Vagina (tissue), 2 donors: Measurements from ENCODE around the gene ABCB1. TPM values are rescaled to one million over a fixed set of nuclear protein-coding genes. Genes with fewer than 3 reads are reported as not detected.

Source experiments
- DNase-seq, 2 donors: peaks; one replicate each; pipeline ENCODE4 v3.0.0-alpha.2; 2017; ENCODE audit errors: extremely low spot score in 2 of 2
- H3K27ac ChIP-seq: fragments of 200-600 bp; sonication (generic); one replicate; pipeline ENCODE4 v1.5.1; 2019
- H3K27me3 ChIP-seq: fragments of 200-600 bp; sonication (generic); one replicate; pipeline ENCODE4 v1.5.1; 2019
- H3K36me3 ChIP-seq, 2 donors: fragments of 200-600 bp; sonication (generic); one replicate each; pipeline ENCODE4 v1.5.1; 2017 to 2019
- H3K4me1 ChIP-seq: fragments of 200-600 bp; sonication (generic); one replicate; pipeline ENCODE4 v1.5.1; 2019
- H3K4me3 ChIP-seq, 2 donors: fragments of 200-600 bp; sonication (generic); 1 replicate in 1 of 2; 2 replicates in 1 of 2; pipeline ENCODE4 v1.5.1; 2016 to 2019
- H3K9me3 ChIP-seq: fragments of 200-600 bp; sonication (generic); one replicate; pipeline ENCODE4 v1.5.1; 2019
- POLR2A ChIP-seq, 2 donors: fragments of 450-650 bp; IDR thresholded peaks; one replicate each; pipeline ENCODE4 v1.6.1; 2017; ENCODE audit warnings: antibody characterized with exemption in 2 of 2, mild to moderate bottlenecking in 2 of 2, moderate library complexity in 2 of 2
- POLR2AphosphoS5 ChIP-seq, 2 donors: sonication (generic); formaldehyde crosslinking; IDR thresholded peaks; one replicate each; pipeline ENCODE4 v1.9.0; 2017; ENCODE audit warnings: antibody characterized with exemption in 2 of 2, mild to moderate bottlenecking in 2 of 2, low read depth in 1 of 2; ENCODE audit not compliant: insufficient read depth in 1 of 2
- intact Hi-C: fragments of 100-400 bp; cut with DNase I; formaldehyde crosslinking; loops from one replicate; pipeline ENCODE4 v1.15.1; 2023
- total RNA-seq: library from RNA; depleted of rRNA; stranded (reverse); fragments of >200 nt; gene quantifications from one replicate; pipeline ENCODE4 v1.2.3, GENCODE V29; 2016
- TF ChIP-seq, protein P1 (sequence below), 3 experiments: fragments of 450-650 bp in 2 of 3; fragments of 200-600 bp in 1 of 3; sonication (generic) in 1 of 3; IDR thresholded peaks; one replicate each; pipeline ENCODE4 v1.5.1; 2017 to 2019; ENCODE audit warnings: antibody characterized with exemption in 3 of 3, mild to moderate bottlenecking in 2 of 3, moderate library complexity in 2 of 3

ABCB1 gene
- total RNA-seq, 1 donor from 2014 or later: 2.9 TPM

DNA sequence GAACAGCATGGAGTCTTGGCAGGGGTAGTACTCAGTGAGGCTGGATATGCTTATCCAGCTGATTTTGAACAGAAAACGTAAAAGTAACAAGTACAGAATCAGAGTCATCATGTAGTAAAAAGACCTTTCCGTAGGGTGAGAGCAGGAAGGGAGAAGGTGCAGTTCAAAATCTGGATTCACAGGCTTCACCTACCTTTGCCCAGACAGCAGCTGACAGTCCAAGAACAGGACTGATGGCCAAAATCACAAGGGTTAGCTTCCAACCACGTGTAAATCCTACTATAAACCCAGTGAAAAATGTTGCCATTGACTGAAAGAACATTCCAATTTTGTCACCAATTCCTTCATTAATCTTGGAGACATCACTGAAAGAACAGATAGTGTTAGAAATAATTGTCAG lies 34.8 kb downstream of the ABCB1 start:
- no peaks in the 10 kb centered on the region for H3K4me1 ChIP-seq
- H3K27ac ChIP-seq: no peak overlapping the region
- no peak for DNase-seq
- no peaks in the 10 kb centered on the region for H3K27me3 ChIP-seq
- H3K9me3 ChIP-seq: no peaks in the 10 kb centered on the region
- intact Hi-C loops: no loop called here
- H3K4me3 ChIP-seq: no peak overlapping the region
- no peaks in the 10 kb centered on the region for H3K36me3 ChIP-seq
- TF ChIP-seq POLR2A (IDR thresholded peaks at IDR 0.05) (no peak), POLR2AphosphoS5 (IDR thresholded peaks at IDR 0.05; ENCODE audit: insufficient read depth in 1 of 2, low read depth in 1 of 2) (no peak)
- TF ChIP-seq, protein P1, sequence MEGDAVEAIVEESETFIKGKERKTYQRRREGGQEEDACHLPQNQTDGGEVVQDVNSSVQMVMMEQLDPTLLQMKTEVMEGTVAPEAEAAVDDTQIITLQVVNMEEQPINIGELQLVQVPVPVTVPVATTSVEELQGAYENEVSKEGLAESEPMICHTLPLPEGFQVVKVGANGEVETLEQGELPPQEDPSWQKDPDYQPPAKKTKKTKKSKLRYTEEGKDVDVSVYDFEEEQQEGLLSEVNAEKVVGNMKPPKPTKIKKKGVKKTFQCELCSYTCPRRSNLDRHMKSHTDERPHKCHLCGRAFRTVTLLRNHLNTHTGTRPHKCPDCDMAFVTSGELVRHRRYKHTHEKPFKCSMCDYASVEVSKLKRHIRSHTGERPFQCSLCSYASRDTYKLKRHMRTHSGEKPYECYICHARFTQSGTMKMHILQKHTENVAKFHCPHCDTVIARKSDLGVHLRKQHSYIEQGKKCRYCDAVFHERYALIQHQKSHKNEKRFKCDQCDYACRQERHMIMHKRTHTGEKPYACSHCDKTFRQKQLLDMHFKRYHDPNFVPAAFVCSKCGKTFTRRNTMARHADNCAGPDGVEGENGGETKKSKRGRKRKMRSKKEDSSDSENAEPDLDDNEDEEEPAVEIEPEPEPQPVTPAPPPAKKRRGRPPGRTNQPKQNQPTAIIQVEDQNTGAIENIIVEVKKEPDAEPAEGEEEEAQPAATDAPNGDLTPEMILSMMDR (IDR thresholded peaks at IDR 0.05): no peak

GRCh38 chr7:87564296-87564963 lies 36.3 kb downstream of the ABCB1 start:
- H3K27ac ChIP-seq: no peak overlapping the region
- TF ChIP-seq POLR2AphosphoS5 (IDR thresholded peaks at IDR 0.05; ENCODE audit: insufficient read depth in 1 of 2, low read depth in 1 of 2) (no peak), POLR2A (IDR thresholded peaks at IDR 0.05) (no peak)
- TF ChIP-seq, protein P1 (IDR thresholded peaks at IDR 0.05): no peak
- no peak overlapping the region for H3K4me3 ChIP-seq
- intact Hi-C loops: no loop called here
- H3K36me3 ChIP-seq: no peaks in the 10 kb centered on the region
- H3K9me3 ChIP-seq: no peaks in the 10 kb centered on the region
- H3K27me3 ChIP-seq: no peaks in the 10 kb centered on the region
- DNase-seq: no peak
- H3K4me1 ChIP-seq: no peaks in the 10 kb centered on the region

GRCh38 chr7:87561702-87562101 lies 39.0 kb downstream of the ABCB1 start:
- Histone ChIP-seq H3K36me3 (no peaks in the 10 kb centered on the region), H3K4me3 (no peak overlapping the region), H3K27me3 (no peaks in the 10 kb centered on the region), H3K27ac (no peak overlapping the region), H3K4me1 (no peaks in the 10 kb centered on the region), H3K9me3 (no peaks in the 10 kb centered on the region)
- intact Hi-C loops: no loop called here
- TF ChIP-seq, protein P1 (IDR thresholded peaks at IDR 0.05): no peak
- TF ChIP-seq POLR2AphosphoS5 (IDR thresholded peaks at IDR 0.05; ENCODE audit: insufficient read depth in 1 of 2, low read depth in 1 of 2) (no peak), POLR2A (IDR thresholded peaks at IDR 0.05) (no peak)
- no peak for DNase-seq

- H3K9me3 ChIP-seq: no peaks in the 10 kb centered on the region
- no peaks in the 10 kb centered on the region for H3K4me1 ChIP-seq
- no peak overlapping the region for H3K4me3 ChIP-seq
- no peaks in the 10 kb centered on the region for H3K36me3 ChIP-seq
- TF ChIP-seq POLR2AphosphoS5 (IDR thresholded peaks at IDR 0.05; ENCODE audit: insufficient read depth in 1 of 2, low read depth in 1 of 2) (no peak), POLR2A (IDR thresholded peaks at IDR 0.05) (no peak)
- TF ChIP-seq, protein P1 (IDR thresholded peaks at IDR 0.05): no peak
- H3K27ac ChIP-seq: no peak overlapping the region
- DNase-seq: no peak
- intact Hi-C loops: no loop called here
- H3K27me3 ChIP-seq: no peaks in the 10 kb centered on the region
Measured at GRCh38 chr7:87561102-87561501, 39.6 kb downstream of the ABCB1 start.

DNA sequence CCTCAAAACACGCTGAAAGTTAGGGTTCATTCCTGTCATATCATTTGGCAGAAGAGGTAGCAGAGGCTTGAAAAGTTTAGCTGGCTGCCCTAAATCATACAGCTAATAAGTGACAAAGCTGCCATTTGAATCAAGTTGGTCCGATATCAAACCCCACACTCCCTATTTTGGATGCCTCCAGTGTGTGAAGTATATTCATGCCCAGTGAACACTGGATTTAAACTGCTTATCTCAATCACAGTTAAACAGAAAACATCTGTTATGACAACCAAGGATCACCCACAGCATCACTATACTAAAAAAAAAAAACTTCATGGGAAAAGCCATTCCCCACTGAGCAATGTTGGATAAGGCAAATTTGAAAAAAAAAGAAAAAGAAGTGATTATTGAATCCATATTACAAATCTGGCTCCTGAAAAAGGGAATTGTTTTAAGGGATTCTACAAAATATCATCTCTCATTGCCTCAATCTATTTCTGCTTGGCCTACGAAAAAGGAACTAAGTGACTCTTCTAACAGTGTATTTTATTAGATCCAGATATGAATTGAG lies 48.3 kb downstream of the ABCB1 start:
- H3K27me3 ChIP-seq: no peaks in the 10 kb centered on the region
- H3K9me3 ChIP-seq: no peaks in the 10 kb centered on the region
- no peak overlapping the region for H3K4me3 ChIP-seq
- DNase-seq: no peak
- intact Hi-C loops: no loop called here
- TF ChIP-seq POLR2A (IDR thresholded peaks at IDR 0.05) (no peak), POLR2AphosphoS5 (IDR thresholded peaks at IDR 0.05; ENCODE audit: insufficient read depth in 1 of 2, low read depth in 1 of 2) (no peak)
- TF ChIP-seq, protein P1 (IDR thresholded peaks at IDR 0.05): no peak
- H3K36me3 ChIP-seq: no peaks in the 10 kb centered on the region
- no peak overlapping the region for H3K27ac ChIP-seq
- H3K4me1 ChIP-seq: no peaks in the 10 kb centered on the region
